GM19099 (cell line): ENCODE data around the gene ZBTB22.

ENCODE experiments used
- POLR2A ChIP-seq: IDR thresholded peaks from 3 replicates; pipeline ENCODE4 v1.6.1; 2011; ENCODE audit warnings: low read depth; ENCODE audit not compliant: insufficient read length; ENCODE audit errors: extremely low read depth

Gene ZBTB22

DNA sequence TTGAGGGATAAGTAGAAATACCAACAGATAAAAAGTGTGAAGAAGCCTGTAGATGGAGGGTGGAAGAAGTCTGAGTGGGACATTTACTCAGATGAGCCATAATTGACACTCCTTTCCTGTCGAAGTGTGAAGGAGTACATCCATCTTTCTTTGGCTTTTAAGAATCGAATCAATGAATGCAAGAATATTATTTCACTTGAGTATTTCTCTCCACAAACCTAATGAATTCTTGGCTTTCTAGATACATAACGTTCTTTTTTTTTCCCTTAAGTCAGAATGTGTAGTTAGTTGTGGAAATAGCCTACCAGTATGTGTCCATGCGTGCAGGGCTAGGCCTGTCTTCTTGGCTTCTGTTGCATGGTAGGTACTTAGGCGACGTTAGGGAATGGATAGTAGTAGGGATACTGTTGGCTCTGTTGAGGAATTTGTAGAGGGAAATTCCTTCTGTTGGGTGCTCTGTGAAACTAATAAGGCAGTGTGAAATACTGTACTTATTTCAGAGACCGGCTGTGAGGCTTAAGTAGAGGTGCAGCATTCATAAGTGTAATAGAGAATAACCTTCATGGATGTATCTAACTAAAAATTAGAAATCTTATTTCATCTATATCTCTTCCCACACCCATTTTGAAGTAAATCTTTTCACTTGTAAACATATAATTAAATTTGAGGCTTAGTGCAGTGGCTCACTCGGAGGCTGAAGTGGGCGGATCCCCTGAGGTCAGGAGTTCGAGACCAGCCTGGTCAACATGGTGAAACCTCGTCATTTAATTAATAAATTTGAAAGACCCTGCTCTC is 44.2 kb downstream of the ZBTB22 start:
- TF ChIP-seq POLR2A, result peak; percentile 16

- no peak for TF ChIP-seq POLR2A
These were observed 45.0 kb downstream of the ZBTB22 start for GRCh38 chr6:33272275-33273128.

GRCh38 chr6:33271468-33272274 is 45.9 kb downstream of the ZBTB22 start, which contains the start of the genes RPS18 and VPS52:
TSS of gene RPS18 (plus strand) at chr6:33272075. CDS start at chr6:33272120, 45 bp downstream.
TSS of gene VPS52 (minus strand) at chr6:33271876. CDS start at chr6:33271675, 201 bp downstream.
- TF ChIP-seq POLR2A, result peak; percentile 99

- no peak for TF ChIP-seq POLR2A
These were observed 46.5 kb downstream of the ZBTB22 start for GRCh38 chr6:33271117-33271467.
